H7 (cell line): ENCODE results near the gene VAMP7. TPM values are rescaled to one million over a fixed set of nuclear protein-coding genes. Genes with fewer than 3 reads are reported as not detected.
"Not testable (repeated sequence)": the region's sequence is repeated elsewhere in the genome, so short reads cannot be mapped to it uniquely, and the experiment has no call there.

Source experiments
- DNase-seq: peaks from one replicate; pipeline ENCODE4 v3.0.0; 2012
- H3K27me3 ChIP-seq: 2 replicates; pipeline ENCODE4 v1.6.0; 2011; ENCODE audit warnings: mild to moderate bottlenecking, low read length; ENCODE audit not compliant: control insufficient read depth, insufficient read depth
- H3K36me3 ChIP-seq: replicated peaks from 2 replicates; pipeline ENCODE4 v1.5.1; 2011; ENCODE audit warnings: low read length; ENCODE audit not compliant: control insufficient read depth, insufficient read depth
- H3K4me3 ChIP-seq: 2 replicates; pipeline ENCODE4 v1.5.1; 2011; ENCODE audit warnings: low read depth, mild to moderate bottlenecking, control low read depth, low read length, moderate library complexity; ENCODE audit not compliant: insufficient read depth
- total RNA-seq: library from RNA; depleted of rRNA; stranded (reverse); fragments of >200 nt; shearing (Covaris generic); gene quantifications from 2 replicates; pipeline ENCODE4 v1.2.3, GENCODE V29; 2014

The VAMP7 gene
- total RNA-seq, 1 experiment from 2014 or later: 25.2 TPM

GRCh38 chrX:155886409-155886808 is 5.3 kb downstream of the VAMP7 start:
- H3K4me3 ChIP-seq: no peak overlapping the region
- H3K36me3 ChIP-seq: no peaks in the 10 kb centered on the region
- no peak for DNase-seq
- H3K27me3 ChIP-seq: no peaks in the 10 kb centered on the region

GRCh38 chrX:155888139-155888538 is 7.0 kb downstream of the VAMP7 start:
- H3K27me3 ChIP-seq: no peaks in the 10 kb centered on the region
- no peak for DNase-seq

GRCh38 chrX:155889328-155889727 is 8.2 kb downstream of the VAMP7 start:
- no peaks in the 10 kb centered on the region for H3K27me3 ChIP-seq
- DNase-seq: no peak
- no peak overlapping the region for H3K4me3 ChIP-seq
- H3K36me3 ChIP-seq: no peaks in the 10 kb centered on the region

More at GRCh38 chrX:155888139-155888538, 7.0 kb downstream of the VAMP7 start:
- Histone ChIP-seq H3K36me3 (no peaks in the 10 kb centered on the region), H3K4me3 (no peak overlapping the region)

GRCh38 chrX:155891446-155892210 is 10.5 kb downstream of the VAMP7 start:
- DNase-seq: no peak
- Histone ChIP-seq H3K27me3 (no peaks in the 10 kb centered on the region), H3K36me3 (no peaks in the 10 kb centered on the region; the same call in 1 of the 2 replicates), H3K4me3 (no peak overlapping the region)

- H3K4me3 ChIP-seq: no peak overlapping the region
- no peaks in the 10 kb centered on the region; the same call in 1 of the 2 replicates for H3K36me3 ChIP-seq
- no peaks in the 10 kb centered on the region for H3K27me3 ChIP-seq
- no peak for DNase-seq
Observed at GRCh38 chrX:155893521-155893920, 12.4 kb downstream of the VAMP7 start.

- no peaks in the 10 kb centered on the region; the same call in 1 of the 2 replicates for H3K36me3 ChIP-seq
- DNase-seq: no peak
- no peaks in the 10 kb centered on the region for H3K27me3 ChIP-seq
- no peak overlapping the region for H3K4me3 ChIP-seq
Observed at GRCh38 chrX:155896512-155896911, 15.4 kb downstream of the VAMP7 start.

- Histone ChIP-seq H3K36me3 (no peaks in the 10 kb centered on the region; the same call in 1 of the 2 replicates), H3K27me3 (no peaks in the 10 kb centered on the region), H3K4me3 (no peak overlapping the region)
- no peak for DNase-seq
Observed at GRCh38 chrX:155899366-155899765, 18.2 kb downstream of the VAMP7 start.

GRCh38 chrX:155900765-155901164 is 19.6 kb downstream of the VAMP7 start:
- Histone ChIP-seq H3K4me3 (no peak overlapping the region), H3K36me3 (no peaks in the 10 kb centered on the region; the same call in 1 of the 2 replicates), H3K27me3 (no peaks in the 10 kb centered on the region)
- DNase-seq: no peak

GRCh38 chrX:155907661-155908060 is 26.5 kb downstream of the VAMP7 start:
- not testable (repeated sequence) for H3K27me3 ChIP-seq, H3K4me3 ChIP-seq, H3K36me3 ChIP-seq, DNase-seq

- Histone ChIP-seq H3K36me3 (no peaks in the 10 kb centered on the region), H3K27me3 (no peaks in the 10 kb centered on the region), H3K4me3 (no peak overlapping the region)
- DNase-seq: no peak
Observed at GRCh38 chrX:155923200-155923599, 42.1 kb downstream of the VAMP7 start.

- not testable (repeated sequence) for DNase-seq, H3K27me3 ChIP-seq, H3K36me3 ChIP-seq, H3K4me3 ChIP-seq
Observed at GRCh38 chrX:155930852-155931618, 49.9 kb downstream of the VAMP7 start.

GRCh38 chrX:155938132-155938531 is 57.0 kb downstream of the VAMP7 start:
- no peak for DNase-seq
- H3K36me3 ChIP-seq: no peaks in the 10 kb centered on the region
- no peaks in the 10 kb centered on the region for H3K27me3 ChIP-seq
- H3K4me3 ChIP-seq: no peak overlapping the region

GRCh38 chrX:155949098-155949497 is 68.0 kb downstream of the VAMP7 start:
- no peak for DNase-seq
- Histone ChIP-seq H3K27me3 (no peaks in the 10 kb centered on the region), H3K36me3 (no peaks in the 10 kb centered on the region), H3K4me3 (no peak overlapping the region)

GRCh38 chrX:155951237-155951789 is 70.2 kb downstream of the VAMP7 start:
- no peak for DNase-seq
- H3K4me3 ChIP-seq: no peak overlapping the region
- H3K36me3 ChIP-seq: no peaks in the 10 kb centered on the region
- no peaks in the 10 kb centered on the region for H3K27me3 ChIP-seq

- Histone ChIP-seq H3K4me3 (no peak overlapping the region), H3K27me3 (no peaks in the 10 kb centered on the region), H3K36me3 (no peaks in the 10 kb centered on the region)
- DNase-seq: no peak
Observed at GRCh38 chrX:155953055-155953454, 71.9 kb downstream of the VAMP7 start.
